Measurements from ENCODE around the gene NAALADL1.

The NAALADL1 gene, protein sequence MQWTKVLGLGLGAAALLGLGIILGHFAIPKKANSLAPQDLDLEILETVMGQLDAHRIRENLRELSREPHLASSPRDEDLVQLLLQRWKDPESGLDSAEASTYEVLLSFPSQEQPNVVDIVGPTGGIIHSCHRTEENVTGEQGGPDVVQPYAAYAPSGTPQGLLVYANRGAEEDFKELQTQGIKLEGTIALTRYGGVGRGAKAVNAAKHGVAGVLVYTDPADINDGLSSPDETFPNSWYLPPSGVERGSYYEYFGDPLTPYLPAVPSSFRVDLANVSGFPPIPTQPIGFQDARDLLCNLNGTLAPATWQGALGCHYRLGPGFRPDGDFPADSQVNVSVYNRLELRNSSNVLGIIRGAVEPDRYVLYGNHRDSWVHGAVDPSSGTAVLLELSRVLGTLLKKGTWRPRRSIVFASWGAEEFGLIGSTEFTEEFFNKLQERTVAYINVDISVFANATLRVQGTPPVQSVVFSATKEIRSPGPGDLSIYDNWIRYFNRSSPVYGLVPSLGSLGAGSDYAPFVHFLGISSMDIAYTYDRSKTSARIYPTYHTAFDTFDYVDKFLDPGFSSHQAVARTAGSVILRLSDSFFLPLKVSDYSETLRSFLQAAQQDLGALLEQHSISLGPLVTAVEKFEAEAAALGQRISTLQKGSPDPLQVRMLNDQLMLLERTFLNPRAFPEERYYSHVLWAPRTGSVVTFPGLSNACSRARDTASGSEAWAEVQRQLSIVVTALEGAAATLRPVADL

GRCh38 chr11:65058419-65059054 is at the start of gene NAALADL1:
Gene NAALADL1, minus strand, starts transcription at chr11:65058553. Its CDS starts 32 bp downstream, at chr11:65058521.
- DNase-seq, result no peak

GRCh38 chr11:65107751-65108468 is 49.6 kb upstream of the NAALADL1 start:
- no peak for DNase-seq

GRCh38 chr11:65107078-65107477 is 48.7 kb upstream of the NAALADL1 start:
- no peak for DNase-seq

GRCh38 chr11:65104628-65105027 is 46.3 kb upstream of the NAALADL1 start:
- no peak for DNase-seq

GRCh38 chr11:65103476-65103875 is 45.1 kb upstream of the NAALADL1 start:
- DNase-seq, result no peak

- no peak for DNase-seq
Measured at GRCh38 chr11:65102142-65103095, 44.1 kb upstream of the NAALADL1 start.

- no peak for DNase-seq
Measured at GRCh38 chr11:65100674-65101350, 42.5 kb upstream of the NAALADL1 start.

- no peak for DNase-seq
Measured at GRCh38 chr11:65096926-65097325, 38.6 kb upstream of the NAALADL1 start.

- DNase-seq, result peak; percentile 78
Measured at GRCh38 chr11:65095974-65096806, 37.8 kb upstream of the NAALADL1 start, which contains the start of gene VPS51. Gene VPS51, plus strand, starts transcription at chr11:65096214. Its CDS starts 37 bp downstream, at chr11:65096251.

- DNase-seq, result no peak
Measured at GRCh38 chr11:65095427-65095826, 37.1 kb upstream of the NAALADL1 start.

GRCh38 chr11:65090628-65091027 is 32.3 kb upstream of the NAALADL1 start:
- DNase-seq, result no peak

- no peak for DNase-seq
Measured at GRCh38 chr11:65089621-65090020, 31.3 kb upstream of the NAALADL1 start.

- DNase-seq, result no peak
Measured at GRCh38 chr11:65087827-65088226, 29.5 kb upstream of the NAALADL1 start.

GRCh38 chr11:65087216-65087615 is 28.9 kb upstream of the NAALADL1 start:
- no peak for DNase-seq

GRCh38 chr11:65086809-65087208 is 28.5 kb upstream of the NAALADL1 start:
- no peak for DNase-seq

- DNase-seq, result no peak
Measured at GRCh38 chr11:65085446-65085845, 27.1 kb upstream of the NAALADL1 start.

DNA sequence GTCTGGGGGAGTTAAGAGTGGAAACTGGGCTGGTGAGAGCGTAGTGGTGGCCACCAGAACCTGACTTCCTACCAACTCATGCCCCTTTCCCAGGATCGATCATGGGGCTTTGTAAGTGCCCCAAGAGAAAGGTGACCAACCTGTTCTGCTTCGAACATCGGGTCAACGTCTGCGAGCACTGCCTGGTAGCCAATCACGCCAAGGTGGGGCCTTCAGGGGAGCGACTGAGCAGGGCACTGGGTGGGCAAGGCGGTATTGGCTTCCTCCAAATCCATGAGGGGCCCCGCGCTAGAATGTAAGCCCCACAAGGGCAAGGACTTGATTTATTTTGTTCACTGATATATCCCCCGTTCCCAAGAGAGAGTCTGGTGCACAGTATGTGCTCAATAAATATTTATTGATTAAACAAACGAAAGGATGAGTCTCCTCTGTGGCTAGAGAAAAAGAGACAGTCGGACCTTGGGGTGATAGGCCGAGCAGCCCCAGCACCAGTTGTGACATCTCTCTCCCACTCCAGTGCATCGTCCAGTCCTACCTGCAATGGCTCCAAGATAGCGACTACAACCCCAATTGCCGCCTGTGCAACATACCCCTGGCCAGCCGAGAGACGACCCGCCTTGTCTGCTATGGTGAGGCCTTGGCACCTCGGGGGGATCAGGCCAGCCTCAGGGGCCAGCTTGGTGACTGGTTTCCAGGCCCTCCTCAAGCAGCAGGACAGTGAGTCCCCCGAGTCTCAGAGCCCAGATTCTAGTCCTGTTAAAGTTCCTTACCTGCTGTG is 26.4 kb upstream of the NAALADL1 start:
- DNase-seq, result no peak

DNA sequence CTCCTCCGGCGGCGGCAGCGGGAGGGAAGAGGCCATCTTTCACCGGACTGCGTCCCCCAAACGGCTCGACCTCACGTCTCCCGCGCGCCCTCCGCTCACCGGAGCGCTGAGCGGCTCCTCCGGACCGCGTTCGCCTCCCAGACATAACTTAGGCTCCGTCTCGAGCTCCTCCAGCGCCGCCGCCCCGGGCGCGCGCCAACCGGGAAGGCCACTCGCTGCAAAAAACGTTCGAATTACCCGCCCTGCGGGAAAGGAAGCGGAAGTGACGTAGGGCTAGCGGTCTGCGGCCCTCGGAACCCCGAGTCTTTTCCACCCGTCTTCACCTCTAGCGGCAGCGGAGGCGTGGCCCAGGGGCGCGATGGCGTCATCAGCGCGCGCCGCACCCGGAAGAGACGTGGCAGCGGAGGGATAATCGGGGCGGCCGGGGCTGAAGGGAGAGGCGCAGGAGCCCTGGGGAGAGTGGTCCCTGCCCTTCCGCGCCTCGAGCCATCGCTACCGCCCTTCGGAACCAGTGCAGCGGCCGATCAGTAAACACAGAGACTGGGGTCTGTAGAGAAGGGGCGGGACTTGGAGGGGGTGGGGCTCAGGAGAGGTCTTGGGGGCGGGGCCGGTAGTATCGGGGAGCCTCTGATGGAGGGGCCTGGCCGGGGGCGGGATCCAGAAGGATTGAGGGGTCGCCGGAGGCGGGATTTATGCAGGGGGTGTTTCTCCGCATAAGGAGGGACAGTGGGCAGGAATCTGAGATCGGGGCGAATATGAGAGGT is 25.7 kb upstream of the NAALADL1 start, which contains the start of the genes CDCA5 and ZFPL1:
CDCA5 (minus strand) TSS at position 207 of the 764 bp plus-strand sequence; CDS start at position 145, 62 bp downstream.
ZFPL1 (plus strand) TSS at position 389 of the 764 bp plus-strand sequence. CDS start 477 bp downstream, outside the sequence.
- peak; percentile 96 for DNase-seq
